ENCODE measurements around the gene TLR6. TPM values are rescaled to one million over a fixed set of nuclear protein-coding genes. Genes with fewer than 3 reads are reported as not detected.

TLR6 gene
- total and polyA plus RNA-seq, 4 donors, result 0.26 to 2.1 (median 1.3) TPM

DNA sequence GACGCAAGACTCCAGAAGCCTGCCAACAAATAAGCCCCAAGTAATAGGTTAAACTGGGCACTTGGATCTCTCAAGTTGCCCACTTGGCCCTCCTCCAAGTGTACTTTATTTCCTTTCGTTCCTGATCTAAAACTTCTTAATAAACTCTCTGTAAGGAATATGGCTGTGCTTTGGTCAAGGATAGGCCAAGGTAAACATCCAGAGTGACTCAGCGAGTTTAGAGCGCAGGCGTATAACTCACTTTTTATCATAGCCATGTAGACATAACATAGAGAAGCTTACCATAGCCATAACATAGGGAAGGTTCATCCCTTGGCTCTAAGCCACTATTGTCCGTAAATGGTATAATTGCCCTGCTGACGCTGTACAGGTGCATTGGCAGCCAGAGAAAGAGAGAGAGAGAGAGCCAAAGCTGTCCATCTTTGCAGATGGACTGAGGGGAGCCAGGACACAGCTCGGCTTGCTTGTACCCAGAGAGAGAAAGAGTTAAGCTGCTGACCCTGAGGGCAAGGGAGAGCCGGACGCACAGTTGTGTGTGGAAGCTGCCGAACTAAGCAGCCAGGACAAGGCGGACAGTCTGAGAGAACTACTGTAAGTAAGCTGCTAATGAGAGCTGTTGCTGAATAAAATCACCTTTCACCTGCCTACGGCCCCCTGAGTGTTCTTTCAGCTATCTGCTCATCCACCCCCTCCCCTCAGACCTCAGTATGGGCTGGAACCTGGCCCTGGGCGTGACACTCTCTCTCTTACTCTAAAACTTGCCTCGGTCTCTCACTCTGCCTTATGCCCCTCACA, 53.9 kb downstream of the TLR6 start:
- H3K4me3 ChIP-seq (ENCODE audit: low read depth in 1 of 3, low read length in 3 of 3), result peak overlapping the region in 1 of 3 donors; percentile 1
- no peaks in the 10 kb centered on the region for H3K9me3 ChIP-seq (ENCODE audit: control insufficient read depth in 4 of 4, low read length in 3 of 4)
- TF ChIP-seq FOXA2 (IDR thresholded peaks at IDR 0.05) (no peak), YY1 (IDR thresholded peaks at IDR 0.05) (no peak), SP1 (IDR thresholded peaks at IDR 0.05) (no peak), JUND (IDR thresholded peaks at IDR 0.05) (no peak), MAX (IDR thresholded peaks at IDR 0.05) (no peak), TAF1 (conservative IDR thresholded peaks at IDR 0.05) (no peak), ZBTB33 (IDR thresholded peaks at IDR 0.05) (no peak), RAD21 (IDR thresholded peaks at IDR 0.05) (no peak), HNF4G (IDR thresholded peaks at IDR 0.05) (no peak), NR2F2 (IDR thresholded peaks at IDR 0.05) (no peak), EGR1 (IDR thresholded peaks at IDR 0.05; ENCODE audit: low read depth in 2 of 2) (no peak), FOXA1 (IDR thresholded peaks at IDR 0.05) (no peak), GABPA (IDR thresholded peaks at IDR 0.05 in 1 of 2, conservative IDR thresholded peaks at IDR 0.05 in 1 of 2) (no peak), RXRA (IDR thresholded peaks at IDR 0.05) (no peak), HNF4A (conservative IDR thresholded peaks at IDR 0.05) (no peak)
- TF ChIP-seq, protein P1, sequence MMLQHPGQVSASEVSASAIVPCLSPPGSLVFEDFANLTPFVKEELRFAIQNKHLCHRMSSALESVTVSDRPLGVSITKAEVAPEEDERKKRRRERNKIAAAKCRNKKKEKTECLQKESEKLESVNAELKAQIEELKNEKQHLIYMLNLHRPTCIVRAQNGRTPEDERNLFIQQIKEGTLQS (IDR thresholded peaks at IDR 0.05), result no peak
- TF ChIP-seq, protein P2, sequence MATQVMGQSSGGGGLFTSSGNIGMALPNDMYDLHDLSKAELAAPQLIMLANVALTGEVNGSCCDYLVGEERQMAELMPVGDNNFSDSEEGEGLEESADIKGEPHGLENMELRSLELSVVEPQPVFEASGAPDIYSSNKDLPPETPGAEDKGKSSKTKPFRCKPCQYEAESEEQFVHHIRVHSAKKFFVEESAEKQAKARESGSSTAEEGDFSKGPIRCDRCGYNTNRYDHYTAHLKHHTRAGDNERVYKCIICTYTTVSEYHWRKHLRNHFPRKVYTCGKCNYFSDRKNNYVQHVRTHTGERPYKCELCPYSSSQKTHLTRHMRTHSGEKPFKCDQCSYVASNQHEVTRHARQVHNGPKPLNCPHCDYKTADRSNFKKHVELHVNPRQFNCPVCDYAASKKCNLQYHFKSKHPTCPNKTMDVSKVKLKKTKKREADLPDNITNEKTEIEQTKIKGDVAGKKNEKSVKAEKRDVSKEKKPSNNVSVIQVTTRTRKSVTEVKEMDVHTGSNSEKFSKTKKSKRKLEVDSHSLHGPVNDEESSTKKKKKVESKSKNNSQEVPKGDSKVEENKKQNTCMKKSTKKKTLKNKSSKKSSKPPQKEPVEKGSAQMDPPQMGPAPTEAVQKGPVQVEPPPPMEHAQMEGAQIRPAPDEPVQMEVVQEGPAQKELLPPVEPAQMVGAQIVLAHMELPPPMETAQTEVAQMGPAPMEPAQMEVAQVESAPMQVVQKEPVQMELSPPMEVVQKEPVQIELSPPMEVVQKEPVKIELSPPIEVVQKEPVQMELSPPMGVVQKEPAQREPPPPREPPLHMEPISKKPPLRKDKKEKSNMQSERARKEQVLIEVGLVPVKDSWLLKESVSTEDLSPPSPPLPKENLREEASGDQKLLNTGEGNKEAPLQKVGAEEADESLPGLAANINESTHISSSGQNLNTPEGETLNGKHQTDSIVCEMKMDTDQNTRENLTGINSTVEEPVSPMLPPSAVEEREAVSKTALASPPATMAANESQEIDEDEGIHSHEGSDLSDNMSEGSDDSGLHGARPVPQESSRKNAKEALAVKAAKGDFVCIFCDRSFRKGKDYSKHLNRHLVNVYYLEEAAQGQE (IDR thresholded peaks at IDR 0.05), result no peak
- TF ChIP-seq, protein P3, sequence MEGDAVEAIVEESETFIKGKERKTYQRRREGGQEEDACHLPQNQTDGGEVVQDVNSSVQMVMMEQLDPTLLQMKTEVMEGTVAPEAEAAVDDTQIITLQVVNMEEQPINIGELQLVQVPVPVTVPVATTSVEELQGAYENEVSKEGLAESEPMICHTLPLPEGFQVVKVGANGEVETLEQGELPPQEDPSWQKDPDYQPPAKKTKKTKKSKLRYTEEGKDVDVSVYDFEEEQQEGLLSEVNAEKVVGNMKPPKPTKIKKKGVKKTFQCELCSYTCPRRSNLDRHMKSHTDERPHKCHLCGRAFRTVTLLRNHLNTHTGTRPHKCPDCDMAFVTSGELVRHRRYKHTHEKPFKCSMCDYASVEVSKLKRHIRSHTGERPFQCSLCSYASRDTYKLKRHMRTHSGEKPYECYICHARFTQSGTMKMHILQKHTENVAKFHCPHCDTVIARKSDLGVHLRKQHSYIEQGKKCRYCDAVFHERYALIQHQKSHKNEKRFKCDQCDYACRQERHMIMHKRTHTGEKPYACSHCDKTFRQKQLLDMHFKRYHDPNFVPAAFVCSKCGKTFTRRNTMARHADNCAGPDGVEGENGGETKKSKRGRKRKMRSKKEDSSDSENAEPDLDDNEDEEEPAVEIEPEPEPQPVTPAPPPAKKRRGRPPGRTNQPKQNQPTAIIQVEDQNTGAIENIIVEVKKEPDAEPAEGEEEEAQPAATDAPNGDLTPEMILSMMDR (IDR thresholded peaks at IDR 0.05; ENCODE audit: low read depth, low read length, missing input control), result no peak
- H3K27me3 ChIP-seq (ENCODE audit: control insufficient read depth in 4 of 4, insufficient read depth in 4 of 4, low read length in 3 of 4), result no peaks in the 10 kb centered on the region
- H3K9ac ChIP-seq (ENCODE audit: low read depth in 1 of 2, low read length in 2 of 2), result no peak overlapping the region
- H3K27ac ChIP-seq (ENCODE audit: low read depth in 1 of 2, low read length in 2 of 2), result no peak overlapping the region
- no peak for DNase-seq (ENCODE audit: low spot score)
- WGBS, result 84% methylated on average over 15 of the region's 15 CpGs
- peaks cover 0 to 17% (median 6%) of the 10 kb centered on the region in 4 donors for H3K4me1 ChIP-seq (ENCODE audit: control insufficient read depth in 4 of 4, insufficient read depth in 4 of 4, low read length in 3 of 4)
- H3K36me3 ChIP-seq (ENCODE audit: control insufficient read depth in 4 of 4, insufficient read depth in 3 of 4, low read depth in 1 of 4, low read length in 3 of 4), result peaks cover 0 to 24% (median 17%) of the 10 kb centered on the region in 4 donors
